Measurements from ENCODE around the gene SPOCK3.

GRCh38 chr4:167183036-167183435, 51.3 kb downstream of the SPOCK3 start:
- TF ChIP-seq CTCF (conservative IDR thresholded peaks at IDR 0.05 in 1 of 2, IDR thresholded peaks at IDR 0.05 in 1 of 2; ENCODE audit: extremely low read depth in 1 of 2, insufficient read depth in 1 of 2, low read depth in 1 of 2, low read length in 2 of 2) (no peak), EZH2 (IDR thresholded peaks at IDR 0.05; ENCODE audit: borderline replicate concordance, low read length) (no peak)

Measured in mammary epithelial cell (primary cell).